GM23338 (cell line): Measurements from ENCODE around the gene HSD11B1. TPM values are rescaled to one million over a fixed set of nuclear protein-coding genes. Genes with fewer than 3 reads are reported as not detected.

ENCODE experiments used
- ATAC-seq: fragments of 200-7000 bp; cut with Tn5 transposase; 3 replicates; pipeline ENCODE4 v1.9.1; 2020
- DNase-seq: peaks from one replicate; pipeline ENCODE4 v3.0.0-alpha.2; 2015; ENCODE audit warnings: low spot score
- H2AFZ ChIP-seq: fragments of 200-600 bp; sonication (generic); 2 replicates; pipeline ENCODE4 v1.8.0; 2016; ENCODE audit warnings: antibody characterized with exemption, mild to moderate bottlenecking, moderate library complexity
- H3F3A ChIP-seq: fragments of 200-600 bp; sonication (generic); replicated peaks from 2 replicates; pipeline ENCODE4 v1.8.0; 2017; ENCODE audit warnings: antibody characterized with exemption, mixed run types, low read depth
- H3K27ac ChIP-seq: fragments of 200-600 bp; sonication (generic); 2 replicates; pipeline ENCODE4 v1.6.1; 2016; ENCODE audit warnings: low read depth
- H3K27me3 ChIP-seq: fragments of 200-600 bp; sonication (generic); 2 replicates; pipeline ENCODE4 v1.8.0; 2016; ENCODE audit warnings: mild to moderate bottlenecking, mixed run types, moderate library complexity; ENCODE audit not compliant: insufficient read depth
- H3K36me3 ChIP-seq: fragments of 200-600 bp; sonication (generic); 2 replicates; pipeline ENCODE4 v1.8.0; 2016; ENCODE audit warnings: mild to moderate bottlenecking; ENCODE audit not compliant: insufficient read depth
- H3K4me1 ChIP-seq: fragments of 200-600 bp; sonication (generic); 2 replicates; pipeline ENCODE4 v1.8.0; 2016; ENCODE audit warnings: mild to moderate bottlenecking, moderate library complexity; ENCODE audit not compliant: insufficient read depth
- H3K4me2 ChIP-seq: fragments of 200-600 bp; sonication (generic); 2 replicates; pipeline ENCODE4 v1.7.1; 2017; ENCODE audit warnings: mixed run types
- H3K4me3 ChIP-seq: fragments of 200-600 bp; sonication (generic); 2 replicates; pipeline ENCODE4 v1.6.1; 2016; ENCODE audit warnings: mixed run types
- H3K79me2 ChIP-seq: fragments of 200-600 bp; sonication (generic); replicated peaks from 2 replicates; pipeline ENCODE4 v1.8.0; 2017; ENCODE audit warnings: mild to moderate bottlenecking; ENCODE audit not compliant: insufficient read depth
- H3K9me2 ChIP-seq: fragments of 200-600 bp; sonication (generic); 2 replicates; pipeline ENCODE4 v1.8.0; 2017; ENCODE audit not compliant: insufficient read depth
- H4K20me1 ChIP-seq: fragments of 200-600 bp; sonication (generic); replicated peaks from 2 replicates; pipeline ENCODE4 v1.8.0; 2017; ENCODE audit warnings: mild to moderate bottlenecking; ENCODE audit not compliant: insufficient read depth
- H3K27ac Mint-ChIP-seq: 2 replicates; pipeline ENCODE4 v1.8.0; 2020; ENCODE audit warnings: inconsistent platforms, mild to moderate bottlenecking, moderate library complexity, mixed read lengths
- H3K27me3 Mint-ChIP-seq: 3 replicates; pipeline ENCODE4 v1.8.0; 2022; ENCODE audit warnings: low read depth, mild to moderate bottlenecking, moderate library complexity, mixed read lengths, inconsistent platforms; ENCODE audit not compliant: insufficient read depth, poor library complexity
- H3K36me3 Mint-ChIP-seq: 3 replicates; pipeline ENCODE4 v1.8.0; 2021; ENCODE audit warnings: low read depth, mild to moderate bottlenecking, inconsistent platforms, moderate library complexity, mixed read lengths
- H3K4me1 Mint-ChIP-seq: 3 replicates; pipeline ENCODE4 v1.8.0; 2020; ENCODE audit warnings: mild to moderate bottlenecking, inconsistent platforms, mixed read lengths
- H3K4me3 Mint-ChIP-seq: 3 replicates; pipeline ENCODE4 v1.8.0; 2021; ENCODE audit warnings: moderate library complexity, mild to moderate bottlenecking, inconsistent platforms, mixed read lengths
- H3K9me3 Mint-ChIP-seq: 3 replicates; pipeline ENCODE4 v1.8.0; 2020; ENCODE audit warnings: moderate library complexity, mild to moderate bottlenecking, inconsistent platforms, mixed read lengths
- CREB1 ChIP-seq: fragments of 250-450 bp; sonication (Bioruptor Pico); IDR thresholded peaks from 2 replicates; pipeline ENCODE4 v1.5.0; 2020; ENCODE audit warnings: low read depth, mild to moderate bottlenecking, moderate library complexity
- EZH2 ChIP-seq: fragments of 200-600 bp; sonication (generic); IDR thresholded peaks from one replicate; pipeline ENCODE4 v1.8.0; 2017; ENCODE audit warnings: antibody characterized with exemption, mild to moderate bottlenecking, low read depth; ENCODE audit not compliant: unreplicated experiment
- EZH2phosphoT487 ChIP-seq: fragments of 200-600 bp; sonication (generic); IDR thresholded peaks from one replicate; pipeline ENCODE4 v1.8.1; 2018; ENCODE audit warnings: antibody characterized with exemption; ENCODE audit not compliant: unreplicated experiment
- JUNB ChIP-seq: IDR thresholded peaks from one replicate; pipeline ENCODE4 v1.6.1; 2016; ENCODE audit warnings: antibody characterized with exemption; ENCODE audit not compliant: unreplicated experiment
- NANOG ChIP-seq: IDR thresholded peaks from 2 replicates; pipeline ENCODE4 v1.6.1; 2016; ENCODE audit warnings: antibody characterized with exemption, borderline replicate concordance
- POLR2AphosphoS5 ChIP-seq: IDR thresholded peaks from 2 replicates; pipeline ENCODE4 v1.6.1; 2016; ENCODE audit warnings: antibody characterized with exemption, low read depth
- STAT1 ChIP-seq: IDR thresholded peaks from one replicate; pipeline ENCODE4 v1.6.1; 2016; ENCODE audit warnings: antibody characterized with exemption; ENCODE audit not compliant: unreplicated experiment
- ZNF331 ChIP-seq: fragments of 250-450 bp; sonication (Bioruptor Pico); IDR thresholded peaks from 2 replicates; pipeline ENCODE4 v1.5.0; 2020; ENCODE audit warnings: low read depth, mild to moderate bottlenecking, moderate library complexity
- polyA plus RNA-seq: library from polyadenylated mRNA; unstranded; fragments of >200 nt; fragmentation: Nextera tagmentation; extraction: Ambion mirVana; gene quantifications from 2 replicates; pipeline ENCODE4 v1.2.1, GENCODE V29; 2016
- total RNA-seq: library from RNA; depleted of rRNA; stranded (reverse); fragments of >200 nt; shearing (Covaris generic); gene quantifications from 2 replicates; pipeline ENCODE4 v1.2.3, GENCODE V29; 2014

Gene HSD11B1
- total and polyA plus RNA-seq, 2 experiments from 2014 or later = not detected

GRCh38 chr1:209667708-209668107 lies 36.9 kb upstream of the HSD11B1 start (continued):
- TF ChIP-seq EZH2 (no peak), ZNF331 (CRISPR knock-in tag) (no peak), NANOG (no peak), JUNB (no peak)

GRCh38 chr1:209670441-209671082 lies 34.1 kb upstream of the HSD11B1 start:
- Histone ChIP-seq H3K36me3 (no peaks in the 10 kb centered on the region), H4K20me1 (no peaks in the 10 kb centered on the region), H3K9me2 (peaks cover 17% of the 10 kb centered on the region; the same call in 1 of the 2 replicates), H3K4me2 (no peak overlapping the region), H3K79me2 (no peaks in the 10 kb centered on the region), H3F3A (no peaks in the 10 kb centered on the region), H3K27ac (no peak overlapping the region), H2AFZ (no peak overlapping the region), H3K27me3 (peaks cover 35% of the 10 kb centered on the region), H3K4me3 (no peak overlapping the region), H3K4me1 (peaks cover 12% of the 10 kb centered on the region)
- Mint-ChIP-seq H3K36me3 (no peaks in the 10 kb centered on the region), H3K27ac (no peak overlapping the region), H3K9me3 (no peaks in the 10 kb centered on the region; the same call in 2 of the 3 replicates), H3K4me3 (no peak overlapping the region), H3K4me1 (peaks cover 21% of the 10 kb centered on the region), H3K27me3 (peaks cover 23% of the 10 kb centered on the region)
- ATAC-seq = no peak
- no peak for DNase-seq
- TF ChIP-seq CREB1 (CRISPR knock-in tag) (no peak), POLR2AphosphoS5 (no peak), STAT1 (no peak), JUNB (no peak)

GRCh38 chr1:209672705-209673630 lies 31.7 kb upstream of the HSD11B1 start:
- Histone ChIP-seq H3K36me3 (no peaks in the 10 kb centered on the region), H3K79me2 (no peaks in the 10 kb centered on the region), H3K27ac (no peak overlapping the region; the same call in 1 of the 2 replicates), H3K4me3 (no peak overlapping the region), H3K4me1 (peaks cover 19% of the 10 kb centered on the region), H3F3A (no peaks in the 10 kb centered on the region), H3K4me2 (peak overlapping the region; percentile 43; the same call in 1 of the 2 replicates), H3K9me2 (peaks cover 17% of the 10 kb centered on the region; the same call in 1 of the 2 replicates), H2AFZ (peak overlapping the region; percentile 10; the same call in 1 of the 2 replicates), H4K20me1 (no peaks in the 10 kb centered on the region), H3K27me3 (peaks cover 59% of the 10 kb centered on the region)
- no peak overlapping the region for H3K27ac Mint-ChIP-seq
- no peaks in the 10 kb centered on the region; the same call in 2 of the 3 replicates for H3K9me3 Mint-ChIP-seq
- TF ChIP-seq NANOG (no peak), CREB1 (CRISPR knock-in tag) (no peak), EZH2phosphoT487 (no peak)
- no peak overlapping the region for H3K4me3 Mint-ChIP-seq
- peaks cover 45% of the 10 kb centered on the region for H3K27me3 Mint-ChIP-seq
- no peak for ATAC-seq
- no peaks in the 10 kb centered on the region for H3K36me3 Mint-ChIP-seq
- H3K4me1 Mint-ChIP-seq = peaks cover 25% of the 10 kb centered on the region
- DNase-seq = no peak
